HG02623 (cell line): Measurements from ENCODE around the gene ITGA8.
"Not testable (repeated sequence)": the region's sequence is repeated elsewhere in the genome, so short reads cannot be mapped to it uniquely, and the experiment has no call there.

Experiments
- ATAC-seq: cut with Tn5 transposase; IDR thresholded peaks from one replicate; pipeline ENCODE4 v1.9.1; 2021; ENCODE audit warnings: moderate library complexity; ENCODE audit not compliant: unreplicated experiment

The ITGA8 gene

GRCh38 chr10:15624401-15625196 lies 95.1 kb downstream of the ITGA8 start:
- no peak for ATAC-seq

- ATAC-seq: no peak
These were observed 98.7 kb downstream of the ITGA8 start for GRCh38 chr10:15620836-15621515.

GRCh38 chr10:15620337-15620736 lies 99.4 kb downstream of the ITGA8 start:
- ATAC-seq: no peak

GRCh38 chr10:15609246-15609645 lies 110.5 kb downstream of the ITGA8 start:
- no peak for ATAC-seq

GRCh38 chr10:15606377-15606776 lies 113.3 kb downstream of the ITGA8 start:
- no peak for ATAC-seq

- no peak for ATAC-seq
These were observed 113.9 kb downstream of the ITGA8 start for GRCh38 chr10:15605740-15606369.

GRCh38 chr10:15603446-15604011 lies 116.2 kb downstream of the ITGA8 start:
- no peak for ATAC-seq

GRCh38 chr10:15601819-15602218 lies 117.9 kb downstream of the ITGA8 start:
- no peak for ATAC-seq

- ATAC-seq: no peak
These were observed 124.5 kb downstream of the ITGA8 start for GRCh38 chr10:15595260-15595659.

GRCh38 chr10:15591937-15592336 lies 127.8 kb downstream of the ITGA8 start:
- ATAC-seq: no peak

GRCh38 chr10:15591431-15591830 lies 128.3 kb downstream of the ITGA8 start:
- no peak for ATAC-seq

GRCh38 chr10:15588635-15589508 lies 130.8 kb downstream of the ITGA8 start:
- ATAC-seq: no peak

- no peak for ATAC-seq
These were observed 131.6 kb downstream of the ITGA8 start for GRCh38 chr10:15588151-15588550.

- no peak for ATAC-seq
These were observed 132.5 kb downstream of the ITGA8 start for GRCh38 chr10:15587271-15587670.

GRCh38 chr10:15585303-15585715 lies 134.4 kb downstream of the ITGA8 start:
- peak; percentile 60 for ATAC-seq

GRCh38 chr10:15582972-15583371 lies 136.8 kb downstream of the ITGA8 start:
- ATAC-seq: not testable (repeated sequence)

GRCh38 chr10:15579605-15580004 lies 140.1 kb downstream of the ITGA8 start:
- no peak for ATAC-seq

- no peak for ATAC-seq
These were observed 147.1 kb downstream of the ITGA8 start for GRCh38 chr10:15572531-15573045.

- ATAC-seq: no peak
These were observed 148.1 kb downstream of the ITGA8 start for GRCh38 chr10:15571575-15571974.

GRCh38 chr10:15570738-15571339 lies 148.9 kb downstream of the ITGA8 start:
- no peak for ATAC-seq
